ENCODE measurements around the gene PRKCH. TPM values are rescaled to one million over a fixed set of nuclear protein-coding genes. Genes with fewer than 3 reads are reported as not detected.

Gene PRKCH
- total RNA-seq, 2 donors from 2014 or later: 7.2 to 8.6 TPM

- peaks cover 10% of the 10 kb centered on the region for H3K4me1 Mint-ChIP-seq
- H3K27me3 Mint-ChIP-seq (ENCODE audit: insufficient read depth): no peaks in the 10 kb centered on the region
- no peaks in the 10 kb centered on the region for H3K36me3 Mint-ChIP-seq (ENCODE audit: low read depth)
- H3K27me3 ChIP-seq (ENCODE audit: control insufficient read depth, insufficient read depth, low read length, poor library complexity, severe bottlenecking): no peaks in the 10 kb centered on the region
- H3K36me3 ChIP-seq (ENCODE audit: control insufficient read depth, insufficient read depth, low read length): no peaks in the 10 kb centered on the region
- H3K4me3 Mint-ChIP-seq: no peak overlapping the region
- H3K4me3 ChIP-seq (ENCODE audit: low read length): no peak overlapping the region
- WGBS, 2 experiments (ENCODE audit: insufficient coverage in 1 of 2, insufficient read length in 1 of 2): 83 to 97% methylated on average over 2 to 5 of the region's 5 CpGs
- no peaks in the 10 kb centered on the region for H3K9me3 Mint-ChIP-seq
- H3K4me1 ChIP-seq (ENCODE audit: control insufficient read depth, insufficient read depth, low read length): peaks cover 3% of the 10 kb centered on the region
- H3K9me3 ChIP-seq (ENCODE audit: control insufficient read depth, low read length): no peaks in the 10 kb centered on the region
- TF ChIP-seq CTCF (conservative IDR thresholded peaks at IDR 0.05): no peak
- no peak overlapping the region for H3K27ac ChIP-seq (ENCODE audit: low read depth, low read length)
- H3K27ac Mint-ChIP-seq: no peak overlapping the region
- DNase-seq: no peak
- no peak overlapping the region for H3K9ac ChIP-seq (ENCODE audit: extremely low read depth, low read length, poor library complexity, severe bottlenecking)
Observed at GRCh38 chr14:61362072-61362750, 40.8 kb downstream of the PRKCH start.

- Mint-ChIP-seq H3K4me3 (no peak overlapping the region), H3K9me3 (no peaks in the 10 kb centered on the region), H3K27me3 (ENCODE audit: insufficient read depth) (no peaks in the 10 kb centered on the region), H3K36me3 (ENCODE audit: low read depth) (no peaks in the 10 kb centered on the region), H3K4me1 (peaks cover 15% of the 10 kb centered on the region), H3K27ac (no peak overlapping the region)
- 60 to 90% methylated on average over 1 to 2 of the region's 2 CpGs for WGBS, 2 experiments (ENCODE audit: insufficient coverage in 1 of 2, insufficient read length in 1 of 2)
- no peak for TF ChIP-seq CTCF (conservative IDR thresholded peaks at IDR 0.05)
- no peaks in the 10 kb centered on the region for H3K9me3 ChIP-seq (ENCODE audit: control insufficient read depth, low read length)
- no peaks in the 10 kb centered on the region for H3K36me3 ChIP-seq (ENCODE audit: control insufficient read depth, insufficient read depth, low read length)
- H3K4me3 ChIP-seq (ENCODE audit: low read length): no peak overlapping the region
- no peak overlapping the region for H3K9ac ChIP-seq (ENCODE audit: extremely low read depth, low read length, poor library complexity, severe bottlenecking)
- no peaks in the 10 kb centered on the region for H3K27me3 ChIP-seq (ENCODE audit: control insufficient read depth, insufficient read depth, low read length, poor library complexity, severe bottlenecking)
- H3K27ac ChIP-seq (ENCODE audit: low read depth, low read length): no peak overlapping the region
- H3K4me1 ChIP-seq (ENCODE audit: control insufficient read depth, insufficient read depth, low read length): peaks cover 3% of the 10 kb centered on the region
- DNase-seq: no peak
Observed at GRCh38 chr14:61364243-61364642, 42.9 kb downstream of the PRKCH start.

GRCh38 chr14:61365667-61366212, 44.4 kb downstream of the PRKCH start:
- no peaks in the 10 kb centered on the region for H3K36me3 Mint-ChIP-seq (ENCODE audit: low read depth)
- Histone ChIP-seq H3K4me1 (ENCODE audit: control insufficient read depth, insufficient read depth, low read length) (peaks cover 3% of the 10 kb centered on the region), H3K9ac (ENCODE audit: extremely low read depth, low read length, poor library complexity, severe bottlenecking) (no peak overlapping the region), H3K27ac (ENCODE audit: low read depth, low read length) (no peak overlapping the region), H3K27me3 (ENCODE audit: control insufficient read depth, insufficient read depth, low read length, poor library complexity, severe bottlenecking) (no peaks in the 10 kb centered on the region), H3K9me3 (ENCODE audit: control insufficient read depth, low read length) (no peaks in the 10 kb centered on the region), H3K4me3 (ENCODE audit: low read length) (no peak overlapping the region), H3K36me3 (ENCODE audit: control insufficient read depth, insufficient read depth, low read length) (no peaks in the 10 kb centered on the region)
- H3K9me3 Mint-ChIP-seq: no peaks in the 10 kb centered on the region
- WGBS, 2 experiments (ENCODE audit: insufficient coverage in 1 of 2, insufficient read length in 1 of 2): 84 to 100% methylated on average over 1 to 3 of the region's 3 CpGs
- peaks cover 14% of the 10 kb centered on the region for H3K4me1 Mint-ChIP-seq
- H3K27me3 Mint-ChIP-seq (ENCODE audit: insufficient read depth): no peaks in the 10 kb centered on the region
- H3K27ac Mint-ChIP-seq: no peak overlapping the region
- TF ChIP-seq CTCF (conservative IDR thresholded peaks at IDR 0.05): no peak
- no peak for DNase-seq
- no peak overlapping the region for H3K4me3 Mint-ChIP-seq

All from endodermal cell (in vitro differentiated cells).